Measurements from ENCODE around the gene PDGFB.

The PDGFB gene

DNA sequence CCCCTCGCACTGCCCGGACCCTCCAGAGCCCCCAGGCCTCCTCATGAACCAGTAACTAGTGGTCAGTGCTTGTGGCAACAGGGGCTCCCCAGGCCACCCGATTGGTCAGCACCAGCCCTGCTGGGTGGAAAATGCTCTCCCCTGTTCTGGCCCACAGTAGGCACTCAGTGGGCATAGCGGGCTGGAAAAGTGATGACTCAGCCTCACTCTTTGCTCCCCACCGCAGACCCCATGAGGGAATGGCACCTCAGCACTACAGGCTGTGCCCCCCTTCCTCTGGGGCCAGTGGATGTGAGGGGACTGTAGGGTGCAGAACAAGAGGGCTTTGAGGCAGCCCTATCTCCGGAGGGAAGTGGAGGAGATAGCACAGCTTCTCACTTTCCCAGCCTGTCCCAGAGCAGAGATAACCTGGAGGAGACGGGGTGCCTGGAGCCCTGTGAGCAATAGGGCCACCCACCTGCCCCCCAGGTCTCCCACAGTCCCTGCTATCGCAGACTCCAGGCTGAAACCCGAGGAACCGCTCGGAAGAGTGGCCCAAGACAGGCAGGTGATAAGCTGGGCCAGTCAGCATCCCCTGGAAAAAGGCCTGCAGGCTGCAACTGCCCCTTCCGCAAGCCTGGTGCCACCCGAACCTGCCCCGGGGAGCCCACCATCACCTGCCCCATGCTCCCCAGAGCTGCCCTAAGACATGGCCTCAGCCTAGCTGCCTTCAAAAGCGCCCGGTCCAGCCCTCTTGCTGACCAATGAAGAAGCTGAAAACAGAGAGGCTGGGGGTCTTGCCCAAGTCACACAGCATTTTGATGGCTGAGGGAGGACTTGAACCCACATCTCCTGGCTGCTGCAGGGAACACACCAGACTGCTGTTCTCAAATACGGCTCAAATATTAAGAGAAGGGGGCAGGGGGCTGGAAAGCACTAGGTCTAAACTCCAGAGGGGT is 29.4 kb upstream of the PDGFB start:
- Histone ChIP-seq H3K79me2 (ENCODE audit: low read length) (no peaks in the 10 kb centered on the region), H3K4me1 (ENCODE audit: low read length) (peaks cover 22% of the 10 kb centered on the region), H3K9me3 (replicated peaks; ENCODE audit: insufficient read depth, low read length) (no peaks in the 10 kb centered on the region), H4K20me1 (ENCODE audit: insufficient read depth, low read length) (no peaks in the 10 kb centered on the region), H3K27me3 (replicated peaks; ENCODE audit: insufficient read depth, low read length) (no peaks in the 10 kb centered on the region), H3K36me3 (replicated peaks; ENCODE audit: insufficient read depth, low read length) (no peaks in the 10 kb centered on the region), H3F3A (ENCODE audit: insufficient read depth, low read length) (peaks cover 3% of the 10 kb centered on the region; the same call in 1 of the 2 replicates), H3K4me3 (ENCODE audit: low read length) (no peak overlapping the region), H2AFZ (ENCODE audit: low read length) (no peak overlapping the region), H3K9me2 (replicated peaks; ENCODE audit: insufficient read depth, low read length) (no peaks in the 10 kb centered on the region), H3K27ac (ENCODE audit: low read length) (no peak overlapping the region), H3K4me2 (ENCODE audit: low read depth, low read length) (no peak overlapping the region), H3K9ac (ENCODE audit: low read length) (no peak overlapping the region)
- no peak for DNase-seq
- TF ChIP-seq, protein P1, sequence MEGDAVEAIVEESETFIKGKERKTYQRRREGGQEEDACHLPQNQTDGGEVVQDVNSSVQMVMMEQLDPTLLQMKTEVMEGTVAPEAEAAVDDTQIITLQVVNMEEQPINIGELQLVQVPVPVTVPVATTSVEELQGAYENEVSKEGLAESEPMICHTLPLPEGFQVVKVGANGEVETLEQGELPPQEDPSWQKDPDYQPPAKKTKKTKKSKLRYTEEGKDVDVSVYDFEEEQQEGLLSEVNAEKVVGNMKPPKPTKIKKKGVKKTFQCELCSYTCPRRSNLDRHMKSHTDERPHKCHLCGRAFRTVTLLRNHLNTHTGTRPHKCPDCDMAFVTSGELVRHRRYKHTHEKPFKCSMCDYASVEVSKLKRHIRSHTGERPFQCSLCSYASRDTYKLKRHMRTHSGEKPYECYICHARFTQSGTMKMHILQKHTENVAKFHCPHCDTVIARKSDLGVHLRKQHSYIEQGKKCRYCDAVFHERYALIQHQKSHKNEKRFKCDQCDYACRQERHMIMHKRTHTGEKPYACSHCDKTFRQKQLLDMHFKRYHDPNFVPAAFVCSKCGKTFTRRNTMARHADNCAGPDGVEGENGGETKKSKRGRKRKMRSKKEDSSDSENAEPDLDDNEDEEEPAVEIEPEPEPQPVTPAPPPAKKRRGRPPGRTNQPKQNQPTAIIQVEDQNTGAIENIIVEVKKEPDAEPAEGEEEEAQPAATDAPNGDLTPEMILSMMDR (IDR thresholded peaks at IDR 0.05; ENCODE audit: low read length): no peak
- TF ChIP-seq EZH2 (optimal IDR thresholded peaks at IDR 0.05; ENCODE audit: low read depth, low read length) (no peak), EZH2phosphoT487 (IDR thresholded peaks at IDR 0.05; ENCODE audit: low read length) (no peak)

DNA sequence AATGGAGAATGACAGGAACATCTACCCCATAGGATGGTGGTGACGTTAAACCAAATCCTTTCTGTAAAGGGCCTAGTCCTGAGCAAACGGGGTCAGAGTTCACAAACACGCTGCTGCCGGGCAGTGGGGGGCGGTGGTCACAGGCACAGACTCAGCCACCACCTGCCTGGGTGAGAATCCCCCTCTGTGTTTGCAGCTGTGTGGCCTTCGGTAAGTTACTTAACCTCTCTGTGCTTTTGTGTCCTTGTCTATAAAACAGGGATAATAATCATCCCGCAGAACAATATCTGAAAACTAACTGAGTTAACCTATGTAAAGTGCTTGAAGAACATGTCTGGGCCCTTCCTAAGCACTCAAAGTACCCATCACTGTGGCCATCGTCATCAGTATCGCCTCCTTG is 26.0 kb upstream of the PDGFB start:
- TF ChIP-seq EZH2phosphoT487 (IDR thresholded peaks at IDR 0.05; ENCODE audit: low read length) (no peak), EZH2 (optimal IDR thresholded peaks at IDR 0.05; ENCODE audit: low read depth, low read length) (no peak)
- TF ChIP-seq, protein P1 (IDR thresholded peaks at IDR 0.05; ENCODE audit: low read length): no peak
- no peak overlapping the region for H3K9ac ChIP-seq (ENCODE audit: low read length)

DNA sequence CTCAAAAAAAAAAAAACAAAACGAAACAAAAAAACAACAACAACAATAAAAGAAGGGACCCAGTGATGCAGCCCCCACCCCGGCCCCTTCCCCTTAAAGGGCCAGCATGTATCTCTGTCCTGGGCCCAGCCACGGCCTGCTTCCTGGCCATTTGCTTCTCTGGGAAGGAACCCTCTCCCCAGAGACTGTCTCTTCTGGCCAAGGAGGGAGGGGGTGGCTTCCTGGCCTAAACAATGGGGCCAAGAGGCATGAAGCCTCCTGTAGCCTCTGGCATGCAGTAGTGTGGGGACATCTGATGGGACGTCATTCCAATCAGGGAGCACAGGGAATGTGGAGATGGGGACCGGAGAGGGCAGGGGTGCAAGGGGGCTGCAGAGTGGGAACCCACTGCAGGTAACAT is 25.5 kb upstream of the PDGFB start:
- Histone ChIP-seq H3F3A (ENCODE audit: insufficient read depth, low read length) (peaks cover 15% of the 10 kb centered on the region), H3K27ac (ENCODE audit: low read length) (no peak overlapping the region), H3K4me3 (ENCODE audit: low read length) (no peak overlapping the region), H3K4me2 (ENCODE audit: low read depth, low read length) (no peak overlapping the region), H3K27me3 (replicated peaks; ENCODE audit: insufficient read depth, low read length) (no peaks in the 10 kb centered on the region), H2AFZ (ENCODE audit: low read length) (no peak overlapping the region), H3K9ac (ENCODE audit: low read length) (no peak overlapping the region), H3K9me3 (replicated peaks; ENCODE audit: insufficient read depth, low read length) (no peaks in the 10 kb centered on the region), H3K4me1 (ENCODE audit: low read length) (peaks cover 24% of the 10 kb centered on the region), H3K36me3 (replicated peaks; ENCODE audit: insufficient read depth, low read length) (no peaks in the 10 kb centered on the region), H4K20me1 (ENCODE audit: insufficient read depth, low read length) (no peaks in the 10 kb centered on the region), H3K9me2 (replicated peaks; ENCODE audit: insufficient read depth, low read length) (no peaks in the 10 kb centered on the region), H3K79me2 (ENCODE audit: low read length) (no peaks in the 10 kb centered on the region)
- no peak for DNase-seq
- TF ChIP-seq EZH2phosphoT487 (IDR thresholded peaks at IDR 0.05; ENCODE audit: low read length): no peak
- no peak for TF ChIP-seq EZH2 (optimal IDR thresholded peaks at IDR 0.05; ENCODE audit: low read depth, low read length)
- TF ChIP-seq, protein P1 (IDR thresholded peaks at IDR 0.05; ENCODE audit: low read length): no peak

More for the DNA sequence above, 26.0 kb upstream of the PDGFB start:
- H3K4me3 ChIP-seq (ENCODE audit: low read length): no peak overlapping the region
- H3K4me1 ChIP-seq (ENCODE audit: low read length): peaks cover 20% of the 10 kb centered on the region
- no peak overlapping the region for H3K27ac ChIP-seq (ENCODE audit: low read length)
- H3F3A ChIP-seq (ENCODE audit: insufficient read depth, low read length): peaks cover 12% of the 10 kb centered on the region
- H3K36me3 ChIP-seq (replicated peaks; ENCODE audit: insufficient read depth, low read length): no peaks in the 10 kb centered on the region
- no peaks in the 10 kb centered on the region for H3K27me3 ChIP-seq (replicated peaks; ENCODE audit: insufficient read depth, low read length)
- no peaks in the 10 kb centered on the region for H3K9me3 ChIP-seq (replicated peaks; ENCODE audit: insufficient read depth, low read length)
- no peak overlapping the region for H2AFZ ChIP-seq (ENCODE audit: low read length)
- H3K79me2 ChIP-seq (ENCODE audit: low read length): no peaks in the 10 kb centered on the region
- H3K9me2 ChIP-seq (replicated peaks; ENCODE audit: insufficient read depth, low read length): no peaks in the 10 kb centered on the region
- no peak overlapping the region for H3K4me2 ChIP-seq (ENCODE audit: low read depth, low read length)
- no peaks in the 10 kb centered on the region for H4K20me1 ChIP-seq (ENCODE audit: insufficient read depth, low read length)
- no peak for DNase-seq

Measured in MM.1S (cell line).